Activated CD4-positive, alpha-beta T cell treated with anti-CD3 and anti-CD28 coated beads for 36 hours (primary cell): ENCODE results near the gene ALX4. TPM values are rescaled to one million over a fixed set of nuclear protein-coding genes. Genes with fewer than 3 reads are reported as not detected.

ENCODE experiments used
- ATAC-seq: fragments of 200-7000 bp; cut with Tn5 transposase; one replicate; pipeline ENCODE4 v1.10.0; 2021; ENCODE audit warnings: mild to moderate bottlenecking, moderate library complexity
- CTCF ChIA-PET: fragments of 350-600 bp; sonication (Branson Sonifier 250); formaldehyde crosslinking; loops from one replicate; lab custom pipeline; 2021; ENCODE audit warnings: antibody characterized with exemption; lab: Charles Lee
- POLR2A ChIA-PET: fragments of 350-600 bp; sonication (Branson Sonifier 250); formaldehyde crosslinking; loops from one replicate; lab custom pipeline; 2021; ENCODE audit warnings: antibody characterized with exemption, inconsistent platforms; lab: Charles Lee
- DNase-seq: peaks from one replicate; pipeline ENCODE4 v3.0.0-alpha.2; 2020
- H3K27ac Mint-ChIP-seq: one replicate; pipeline ENCODE4 v1.8.0; 2021; ENCODE audit warnings: mixed read lengths
- H3K27me3 Mint-ChIP-seq: one replicate; pipeline ENCODE4 v1.8.0; 2021; ENCODE audit warnings: mixed read lengths
- H3K36me3 Mint-ChIP-seq: one replicate; pipeline ENCODE4 v1.8.0; 2021; ENCODE audit warnings: low read depth, mixed read lengths
- H3K4me1 Mint-ChIP-seq: one replicate; pipeline ENCODE4 v1.8.0; 2021; ENCODE audit warnings: mixed read lengths
- H3K4me3 Mint-ChIP-seq: one replicate; pipeline ENCODE4 v1.8.0; 2021; ENCODE audit warnings: mild to moderate bottlenecking, moderate library complexity, mixed read lengths
- H3K9me3 Mint-ChIP-seq: one replicate; pipeline ENCODE4 v1.8.0; 2021; ENCODE audit warnings: low read depth, mixed read lengths
- intact Hi-C, 2 experiments: fragments of 100-400 bp; cut with DNase I in 1 of 2; cut with micrococcal nuclease in 1 of 2; formaldehyde crosslinking; loops; one replicate each; pipeline versions ENCODE4 v1.14.2 to v1.15.1; 2022 to 2024; cut with DNase I, micrococcal nuclease
- total RNA-seq, 2 experiments: library from RNA; stranded (reverse); gene quantifications; one replicate each; pipeline ENCODE4 v1.2.3, GENCODE V29; 2021

Gene ALX4
- total RNA-seq, 2 experiments from 2014 or later, result not detected

GRCh38 chr11:44306918-44307244, 3.1 kb downstream of the ALX4 start:
- no peak for DNase-seq

GRCh38 chr11:44306052-44306917, 3.7 kb downstream of the ALX4 start:
- Mint-ChIP-seq H3K9me3 (no peaks in the 10 kb centered on the region), H3K27me3 (peaks cover 77% of the 10 kb centered on the region), H3K4me1 (peaks cover 28% of the 10 kb centered on the region), H3K36me3 (no peaks in the 10 kb centered on the region), H3K27ac (no peak overlapping the region), H3K4me3 (peak overlapping the region; percentile 69)
- DNase-seq, result no peak
- intact Hi-C loops, result no loop called here
- ChIA-PET POLR2A (no interaction called here), CTCF (no interaction called here)
- ATAC-seq, result no peak

More at GRCh38 chr11:44306918-44307244, 3.1 kb downstream of the ALX4 start:
- no peak for ATAC-seq
- POLR2A ChIA-PET, result no interaction called here
- H3K27ac Mint-ChIP-seq, result no peak overlapping the region
- CTCF ChIA-PET, result interaction anchor here (1.1 kb wide), 1 partner anchor 219 kb away, joined by 3 read pairs; no protein-coding TSS in a partner anchor
- peaks cover 78% of the 10 kb centered on the region for H3K27me3 Mint-ChIP-seq
- H3K4me3 Mint-ChIP-seq, result no peak overlapping the region
- no peaks in the 10 kb centered on the region for H3K36me3 Mint-ChIP-seq
- intact Hi-C loops, result no loop called here
- H3K4me1 Mint-ChIP-seq, result peaks cover 28% of the 10 kb centered on the region
- no peaks in the 10 kb centered on the region for H3K9me3 Mint-ChIP-seq

GRCh38 chr11:44305470-44306051, 4.4 kb downstream of the ALX4 start:
- peaks cover 28% of the 10 kb centered on the region for H3K4me1 Mint-ChIP-seq
- peak overlapping the region; percentile 69 for H3K4me3 Mint-ChIP-seq
- ChIA-PET POLR2A (no interaction called here), CTCF (no interaction called here)
- peak; percentile 44 for ATAC-seq
- H3K36me3 Mint-ChIP-seq, result no peaks in the 10 kb centered on the region
- intact Hi-C loops, result loop anchor here (2.0 kb wide), 2 partner anchors 13 to 15 kb away; no protein-coding TSS in a partner anchor
- H3K27me3 Mint-ChIP-seq, result peaks cover 70% of the 10 kb centered on the region
- H3K9me3 Mint-ChIP-seq, result no peaks in the 10 kb centered on the region
- no peak overlapping the region for H3K27ac Mint-ChIP-seq
- DNase-seq, result peak; percentile 59

GRCh38 chr11:44305026-44305469, 4.9 kb downstream of the ALX4 start:
- H3K9me3 Mint-ChIP-seq, result no peaks in the 10 kb centered on the region
- no peak overlapping the region for H3K27ac Mint-ChIP-seq
- no peaks in the 10 kb centered on the region for H3K36me3 Mint-ChIP-seq
- peaks cover 76% of the 10 kb centered on the region for H3K27me3 Mint-ChIP-seq
- POLR2A ChIA-PET, result no interaction called here
- peak overlapping the region; percentile 69 for H3K4me3 Mint-ChIP-seq
- H3K4me1 Mint-ChIP-seq, result peaks cover 28% of the 10 kb centered on the region
- CTCF ChIA-PET, result no interaction called here
- ATAC-seq (no peak), DNase-seq (no peak)
- intact Hi-C loops, result loop anchor here (2.0 kb wide), 2 partner anchors 14 to 16 kb away; no protein-coding TSS in a partner anchor

GRCh38 chr11:44304091-44305025, 5.6 kb downstream of the ALX4 start:
- ChIA-PET CTCF (no interaction called here), POLR2A (no interaction called here)

GRCh38 chr11:44303401-44303938, 6.5 kb downstream of the ALX4 start:
- ChIA-PET POLR2A (no interaction called here), CTCF (interaction anchor here (0.6 kb wide), 1 partner anchor 18 kb away, joined by 4 read pairs; no protein-coding TSS in a partner anchor)
- intact Hi-C loops, result no loop called here
- H3K4me1 Mint-ChIP-seq, result peaks cover 24% of the 10 kb centered on the region
- peaks cover 70% of the 10 kb centered on the region for H3K27me3 Mint-ChIP-seq
- H3K9me3 Mint-ChIP-seq, result no peaks in the 10 kb centered on the region
- ATAC-seq, result no peak
- no peak for DNase-seq
- no peaks in the 10 kb centered on the region for H3K36me3 Mint-ChIP-seq
- H3K27ac Mint-ChIP-seq, result no peak overlapping the region
- no peak overlapping the region for H3K4me3 Mint-ChIP-seq

More at GRCh38 chr11:44304091-44305025, 5.6 kb downstream of the ALX4 start:
- no peak overlapping the region for H3K27ac Mint-ChIP-seq
- no peaks in the 10 kb centered on the region for H3K9me3 Mint-ChIP-seq
- H3K27me3 Mint-ChIP-seq, result peaks cover 75% of the 10 kb centered on the region
- no peaks in the 10 kb centered on the region for H3K36me3 Mint-ChIP-seq
- no peak overlapping the region for H3K4me3 Mint-ChIP-seq
- intact Hi-C loops, result loop anchor here (2.0 kb wide), 2 partner anchors 14 to 16 kb away; no protein-coding TSS in a partner anchor
- ATAC-seq (no peak), DNase-seq (peak; percentile 25)
- peaks cover 27% of the 10 kb centered on the region for H3K4me1 Mint-ChIP-seq

- ATAC-seq (no peak), DNase-seq (peak; percentile 37)
- no peaks in the 10 kb centered on the region for H3K36me3 Mint-ChIP-seq
- peaks cover 23% of the 10 kb centered on the region for H3K4me1 Mint-ChIP-seq
- CTCF ChIA-PET, result interaction anchor here (0.7 kb wide), 1 partner anchor 62 kb away, joined by 3 read pairs; no protein-coding TSS in a partner anchor
- H3K9me3 Mint-ChIP-seq, result no peaks in the 10 kb centered on the region
- peaks cover 55% of the 10 kb centered on the region for H3K27me3 Mint-ChIP-seq
- intact Hi-C loops, result no loop called here
- no peak overlapping the region for H3K27ac Mint-ChIP-seq
- no peak overlapping the region for H3K4me3 Mint-ChIP-seq
- POLR2A ChIA-PET, result no interaction called here
Measured at GRCh38 chr11:44301564-44302271, 8.2 kb downstream of the ALX4 start.

GRCh38 chr11:44300844-44301563, 8.9 kb downstream of the ALX4 start:
- CTCF ChIA-PET, result interaction anchor here (0.7 kb wide), 2 partner anchors 63 to 191 kb away, joined by 3 read pairs; no protein-coding TSS in a partner anchor
- POLR2A ChIA-PET, result no interaction called here
- H3K27ac Mint-ChIP-seq, result no peak overlapping the region
- no peak for DNase-seq
- no peak overlapping the region for H3K4me3 Mint-ChIP-seq
- H3K4me1 Mint-ChIP-seq, result peaks cover 18% of the 10 kb centered on the region
- no peaks in the 10 kb centered on the region for H3K9me3 Mint-ChIP-seq
- intact Hi-C loops, result no loop called here
- no peaks in the 10 kb centered on the region for H3K36me3 Mint-ChIP-seq
- H3K27me3 Mint-ChIP-seq, result peaks cover 50% of the 10 kb centered on the region
- ATAC-seq, result no peak

- H3K9me3 Mint-ChIP-seq, result no peaks in the 10 kb centered on the region
- DNase-seq (no peak), ATAC-seq (no peak)
- ChIA-PET CTCF (no interaction called here), POLR2A (no interaction called here)
- H3K4me3 Mint-ChIP-seq, result no peak overlapping the region
- no peaks in the 10 kb centered on the region for H3K36me3 Mint-ChIP-seq
- intact Hi-C loops, result no loop called here
- H3K27me3 Mint-ChIP-seq, result peaks cover 33% of the 10 kb centered on the region
- no peak overlapping the region for H3K27ac Mint-ChIP-seq
- H3K4me1 Mint-ChIP-seq, result no peaks in the 10 kb centered on the region
Measured at GRCh38 chr11:44298862-44299261, 11.1 kb downstream of the ALX4 start.

GRCh38 chr11:44290208-44290607, 19.7 kb downstream of the ALX4 start:
- no peaks in the 10 kb centered on the region for H3K36me3 Mint-ChIP-seq
- peaks cover 4% of the 10 kb centered on the region for H3K27me3 Mint-ChIP-seq
- intact Hi-C loops, result no loop called here
- no peaks in the 10 kb centered on the region for H3K4me1 Mint-ChIP-seq
- ATAC-seq, result no peak
- no peak overlapping the region for H3K27ac Mint-ChIP-seq
- H3K9me3 Mint-ChIP-seq, result no peaks in the 10 kb centered on the region
- DNase-seq, result no peak
- H3K4me3 Mint-ChIP-seq, result no peak overlapping the region
- ChIA-PET CTCF (interaction anchor here (0.5 kb wide), 1 partner anchor 1349 kb away, joined by 3 read pairs; no protein-coding TSS in a partner anchor), POLR2A (no interaction called here)
